ENCODE measurements around the gene ADH7. TPM values are rescaled to one million over a fixed set of nuclear protein-coding genes. Genes with fewer than 3 reads are reported as not detected.
"Not testable (repeated sequence)": the region's sequence is repeated elsewhere in the genome, so short reads cannot be mapped to it uniquely, and the experiment has no call there.

The ADH7 gene
- total RNA-seq, 2 experiments from 2014 or later, result not detected

DNA sequence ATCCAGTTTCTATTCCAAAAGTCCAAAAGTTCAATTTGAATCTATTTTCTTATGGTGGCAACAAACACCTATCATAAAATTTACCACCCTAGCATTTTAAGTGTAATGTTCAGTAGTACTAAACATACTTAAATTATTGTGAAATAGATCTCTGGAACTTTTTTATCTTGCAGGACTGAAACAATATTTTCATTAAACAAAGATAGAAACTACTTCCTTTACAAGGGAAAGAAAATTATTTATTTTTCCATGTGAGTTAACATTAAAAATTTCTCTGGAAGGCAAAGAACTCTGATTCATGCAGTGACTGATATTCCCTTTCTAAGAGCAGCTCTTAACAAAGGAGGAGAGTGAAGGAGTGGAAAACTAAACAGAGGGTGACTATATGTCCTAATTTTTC is 40.2 kb downstream of the ADH7 start:
- H3K4me3 Mint-ChIP-seq, result no peak overlapping the region
- H3K4me1 Mint-ChIP-seq (ENCODE audit: low read depth), result no peaks in the 10 kb centered on the region
- intact Hi-C loops (cut with micrococcal nuclease), result no loop called here
- DNase-seq, result no peak
- H3K36me3 Mint-ChIP-seq, result no peaks in the 10 kb centered on the region
- ChIA-PET POLR2A (no interaction called here), CTCF (interaction anchor here (1.0 kb wide), 1 partner anchor 11 kb away, joined by 7 read pairs; no protein-coding TSS in a partner anchor)
- H3K9me3 Mint-ChIP-seq, result peaks cover 3% of the 10 kb centered on the region
- H3K27ac Mint-ChIP-seq, result no peak overlapping the region
- no peaks in the 10 kb centered on the region for H3K27me3 Mint-ChIP-seq

DNA sequence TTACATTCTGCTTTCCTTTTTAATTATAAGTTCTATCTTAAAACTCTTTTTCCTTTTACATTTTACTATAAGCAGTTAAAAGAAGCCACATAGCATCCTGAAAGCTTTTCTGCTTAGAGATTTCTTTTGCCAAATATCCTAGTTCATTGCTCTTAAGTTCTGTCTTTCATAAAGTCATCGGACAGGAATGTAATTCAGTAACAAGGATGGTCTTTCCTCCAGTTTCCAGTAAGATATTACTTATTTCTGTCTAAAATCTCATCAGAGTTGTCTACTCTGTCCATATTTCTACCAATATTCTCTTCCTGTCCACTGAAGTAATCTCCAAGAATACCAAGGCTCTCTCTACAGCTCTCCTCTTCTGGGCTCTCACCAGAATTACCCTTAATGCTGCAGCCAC is 45.1 kb downstream of the ADH7 start:
- ChIA-PET CTCF (no interaction called here), POLR2A (no interaction called here)

GRCh38 chr4:99389606-99390005 is 45.5 kb downstream of the ADH7 start:
- POLR2A ChIA-PET, result no interaction called here
- no peak for DNase-seq
- intact Hi-C loops (cut with micrococcal nuclease), result no loop called here
- Mint-ChIP-seq H3K27ac (no peak overlapping the region), H3K4me3 (no peak overlapping the region), H3K4me1 (ENCODE audit: low read depth) (no peaks in the 10 kb centered on the region), H3K27me3 (peaks cover 3% of the 10 kb centered on the region), H3K9me3 (no peaks in the 10 kb centered on the region), H3K36me3 (no peaks in the 10 kb centered on the region)
- CTCF ChIA-PET, result no interaction called here

More for the DNA sequence above, 45.1 kb downstream of the ADH7 start:
- intact Hi-C loops (cut with micrococcal nuclease), result no loop called here
- no peaks in the 10 kb centered on the region for H3K9me3 Mint-ChIP-seq
- no peak overlapping the region for H3K4me3 Mint-ChIP-seq
- peaks cover 3% of the 10 kb centered on the region for H3K27me3 Mint-ChIP-seq
- H3K4me1 Mint-ChIP-seq (ENCODE audit: low read depth), result no peaks in the 10 kb centered on the region
- H3K27ac Mint-ChIP-seq, result no peak overlapping the region
- DNase-seq, result no peak
- no peaks in the 10 kb centered on the region for H3K36me3 Mint-ChIP-seq

DNA sequence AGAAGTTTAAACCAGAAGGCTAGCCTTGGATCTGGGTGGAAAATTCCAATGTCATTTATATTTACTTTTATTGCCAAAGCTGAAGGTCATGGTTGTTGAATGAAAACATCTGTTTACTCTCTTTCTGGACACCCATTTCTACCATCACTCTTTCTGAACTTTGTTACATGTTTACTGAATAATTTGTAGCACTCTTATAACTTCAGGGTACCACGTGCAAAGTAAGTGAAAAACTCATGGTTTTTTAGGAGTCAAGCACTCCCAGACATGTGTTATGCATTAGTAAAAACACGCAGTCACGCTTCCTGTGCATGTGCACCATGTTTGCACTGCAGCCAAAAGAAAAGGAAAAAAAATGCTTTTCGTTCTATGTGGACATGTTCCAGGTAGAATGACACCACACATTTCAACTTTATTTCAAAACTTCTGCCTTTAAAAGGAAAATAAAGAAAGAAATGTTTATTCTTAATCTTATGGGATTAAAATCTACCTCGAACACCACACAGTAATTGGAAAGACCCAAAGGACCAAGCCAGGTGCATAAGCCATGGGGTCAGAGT is 51.2 kb downstream of the ADH7 start:
- no peak for DNase-seq
- no peak overlapping the region for H3K4me3 Mint-ChIP-seq
- intact Hi-C loops (cut with micrococcal nuclease), result no loop called here
- ChIA-PET POLR2A (no interaction called here), CTCF (interaction anchor here (0.9 to 1.8 kb wide), 2 partner anchors 21 to 79 kb away, joined by 3 to 5 read pairs; no protein-coding TSS in a partner anchor)
- peaks cover 10% of the 10 kb centered on the region for H3K27me3 Mint-ChIP-seq
- H3K36me3 Mint-ChIP-seq, result no peaks in the 10 kb centered on the region
- no peaks in the 10 kb centered on the region for H3K9me3 Mint-ChIP-seq
- H3K27ac Mint-ChIP-seq, result no peak overlapping the region
- H3K4me1 Mint-ChIP-seq (ENCODE audit: low read depth), result no peaks in the 10 kb centered on the region

DNA sequence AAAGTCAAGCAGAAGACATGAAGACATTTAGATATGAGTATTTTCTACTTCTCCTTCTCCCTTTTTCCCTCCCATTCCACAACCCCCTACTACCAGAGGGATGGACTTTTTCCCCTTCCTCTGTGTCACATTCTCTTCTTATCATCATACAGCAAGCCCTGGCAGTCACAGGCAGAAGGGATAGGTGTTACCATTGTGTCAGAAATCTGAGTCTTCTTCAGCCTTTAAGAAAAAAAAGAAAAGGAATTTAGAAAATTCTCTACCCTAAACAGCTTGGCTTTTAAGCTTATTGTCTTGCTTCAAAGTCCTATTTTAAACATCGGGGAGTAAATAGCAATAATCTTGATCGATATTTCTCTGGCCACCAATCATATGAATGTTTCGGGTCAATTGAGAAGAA is 51.7 kb downstream of the ADH7 start:
- POLR2A ChIA-PET, result no interaction called here
- CTCF ChIA-PET, result interaction anchor here (1.8 kb wide), 1 partner anchor 22 kb away, joined by 5 read pairs; no protein-coding TSS in a partner anchor
- Mint-ChIP-seq H3K36me3 (no peaks in the 10 kb centered on the region), H3K4me3 (no peak overlapping the region), H3K27me3 (peaks cover 9% of the 10 kb centered on the region), H3K4me1 (ENCODE audit: low read depth) (no peaks in the 10 kb centered on the region), H3K9me3 (no peaks in the 10 kb centered on the region), H3K27ac (no peak overlapping the region)
- no peak for DNase-seq
- intact Hi-C loops (cut with micrococcal nuclease), result no loop called here

- intact Hi-C loops (cut with micrococcal nuclease), result no loop called here
- ChIA-PET POLR2A (no interaction called here), CTCF (no interaction called here)
- DNase-seq, result no peak
- Mint-ChIP-seq H3K4me1 (ENCODE audit: low read depth) (no peaks in the 10 kb centered on the region), H3K9me3 (no peaks in the 10 kb centered on the region), H3K4me3 (no peak overlapping the region), H3K27ac (no peak overlapping the region), H3K36me3 (no peaks in the 10 kb centered on the region), H3K27me3 (peaks cover 8% of the 10 kb centered on the region)
Measured at GRCh38 chr4:99382745-99383360, 52.3 kb downstream of the ADH7 start.

DNA sequence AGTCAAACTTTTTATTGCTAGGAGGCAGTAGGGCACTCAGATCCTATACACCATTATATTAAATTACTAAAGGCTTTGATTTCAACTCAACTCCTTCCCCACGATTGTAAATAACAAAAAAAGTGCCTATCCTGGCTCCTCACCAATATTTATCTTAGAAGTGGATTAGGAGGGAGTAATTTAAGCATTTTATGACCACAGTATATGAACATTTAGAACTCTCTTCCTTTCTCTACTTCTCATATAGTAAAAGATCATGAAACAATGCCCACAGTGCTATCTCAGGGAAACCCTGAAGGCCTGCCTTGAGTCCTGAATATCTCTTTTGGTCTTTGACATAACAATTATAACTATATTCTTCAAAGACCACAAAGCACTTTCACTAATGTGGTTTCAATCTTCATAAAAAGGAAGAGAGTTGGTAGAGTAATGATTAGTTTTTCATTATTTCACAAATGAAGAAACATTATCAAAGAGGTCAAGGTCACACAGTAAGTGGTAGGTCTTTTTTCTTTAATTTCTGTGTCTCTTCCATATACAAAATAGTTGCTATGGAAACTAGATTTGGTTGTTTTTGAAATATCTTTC is 53.5 kb downstream of the ADH7 start:
- no peak overlapping the region for H3K4me3 Mint-ChIP-seq
- H3K4me1 Mint-ChIP-seq (ENCODE audit: low read depth), result no peaks in the 10 kb centered on the region
- ChIA-PET POLR2A (no interaction called here), CTCF (interaction anchor here (1.9 kb wide), 1 partner anchor 23 kb away, joined by 4 read pairs; no protein-coding TSS in a partner anchor)
- no peak overlapping the region for H3K27ac Mint-ChIP-seq
- H3K36me3 Mint-ChIP-seq, result no peaks in the 10 kb centered on the region
- H3K27me3 Mint-ChIP-seq, result peaks cover 10% of the 10 kb centered on the region
- intact Hi-C loops (cut with micrococcal nuclease), result no loop called here
- no peak for DNase-seq
- H3K9me3 Mint-ChIP-seq, result no peaks in the 10 kb centered on the region

GRCh38 chr4:99379571-99379970 is 55.6 kb downstream of the ADH7 start:
- Mint-ChIP-seq H3K27ac (no peak overlapping the region), H3K4me1 (ENCODE audit: low read depth) (no peaks in the 10 kb centered on the region), H3K36me3 (no peaks in the 10 kb centered on the region), H3K4me3 (no peak overlapping the region), H3K27me3 (peaks cover 10% of the 10 kb centered on the region), H3K9me3 (peaks cover 3% of the 10 kb centered on the region)
- ChIA-PET CTCF (interaction anchor here (1.9 kb wide), 1 partner anchor 25 kb away, joined by 4 read pairs; no protein-coding TSS in a partner anchor), POLR2A (no interaction called here)
- intact Hi-C loops (cut with micrococcal nuclease), result no loop called here
- no peak for DNase-seq

DNA sequence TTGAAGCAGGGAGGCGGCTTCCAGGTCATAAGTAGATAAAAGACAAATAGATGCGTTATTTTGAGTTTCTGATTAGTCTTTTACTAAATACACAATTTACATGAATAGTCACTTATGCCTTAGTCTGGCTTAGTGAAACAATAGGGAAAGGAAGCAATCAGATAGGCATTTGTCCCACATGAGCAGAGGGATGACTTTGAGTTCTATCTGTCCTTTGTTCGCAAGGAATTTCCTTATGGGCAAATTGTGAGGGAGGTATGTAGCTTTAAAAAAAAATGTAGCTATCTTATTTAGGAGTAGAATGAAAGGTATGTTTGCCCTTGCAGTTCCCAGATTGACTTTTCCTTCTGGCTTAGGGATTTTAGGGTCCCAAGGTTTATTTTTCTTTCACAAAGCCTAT is 56.3 kb downstream of the ADH7 start:
- Mint-ChIP-seq H3K27me3 (peaks cover 9% of the 10 kb centered on the region), H3K27ac (no peak overlapping the region), H3K4me1 (ENCODE audit: low read depth) (no peaks in the 10 kb centered on the region), H3K36me3 (no peaks in the 10 kb centered on the region), H3K4me3 (no peak overlapping the region), H3K9me3 (peaks cover 6% of the 10 kb centered on the region)
- DNase-seq, result no peak
- intact Hi-C loops (cut with micrococcal nuclease), result no loop called here
- ChIA-PET CTCF (no interaction called here), POLR2A (no interaction called here)

DNA sequence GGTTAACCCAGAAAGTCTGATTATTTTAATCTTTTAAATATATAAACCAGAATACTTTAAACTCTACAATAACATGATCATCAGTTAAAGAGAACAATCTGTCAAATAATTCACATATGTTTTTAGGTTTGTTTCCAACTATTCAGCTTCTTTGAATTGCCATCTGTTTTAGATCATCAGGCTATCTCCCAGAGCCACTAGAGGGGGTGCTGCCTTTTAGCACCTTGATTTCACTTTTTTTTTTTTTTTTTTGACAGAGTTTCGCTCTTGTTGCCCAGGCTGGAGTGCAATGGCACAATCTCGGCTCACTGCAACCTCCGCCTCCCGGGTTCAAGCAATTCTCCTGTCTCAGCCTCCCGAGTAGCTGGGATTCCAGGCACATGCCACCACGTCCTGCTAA is 57.8 kb downstream of the ADH7 start:
- CTCF ChIA-PET, result interaction anchor here (0.8 kb wide), 1 partner anchor 229 kb away, joined by 3 read pairs; no protein-coding TSS in a partner anchor
- intact Hi-C loops (cut with micrococcal nuclease); H3K36me3 Mint-ChIP-seq; H3K4me3 Mint-ChIP-seq; H3K27me3 Mint-ChIP-seq; POLR2A ChIA-PET; H3K27ac Mint-ChIP-seq; DNase-seq; H3K4me1 Mint-ChIP-seq (ENCODE audit: low read depth): not testable (repeated sequence)
- H3K9me3 Mint-ChIP-seq, result peaks cover 16% of the 10 kb centered on the region

DNA sequence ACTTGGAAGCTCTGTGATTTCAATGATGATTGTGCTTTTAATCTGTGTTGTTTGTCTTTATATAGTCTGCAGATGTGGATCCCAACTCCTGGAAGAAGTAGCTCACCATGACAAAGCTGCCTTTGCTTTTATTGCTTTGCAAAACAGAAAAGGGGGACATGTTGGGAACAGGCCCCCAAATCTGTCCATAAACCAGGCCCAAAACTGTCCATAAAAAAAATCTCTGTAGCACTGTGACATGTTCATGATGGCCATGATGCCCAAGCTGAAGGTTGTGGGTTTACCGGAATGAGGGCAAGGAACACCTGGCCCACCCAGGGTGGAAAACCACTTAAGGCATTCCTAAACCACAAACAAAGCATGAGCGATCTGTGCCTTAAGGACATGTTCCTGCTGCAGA is 62.7 kb downstream of the ADH7 start:
- H3K36me3 Mint-ChIP-seq; H3K27me3 Mint-ChIP-seq; intact Hi-C loops (cut with micrococcal nuclease); DNase-seq; POLR2A ChIA-PET; H3K4me1 Mint-ChIP-seq (ENCODE audit: low read depth); H3K27ac Mint-ChIP-seq; H3K4me3 Mint-ChIP-seq; CTCF ChIA-PET: not testable (repeated sequence)
- H3K9me3 Mint-ChIP-seq, result peaks cover 27% of the 10 kb centered on the region

DNA sequence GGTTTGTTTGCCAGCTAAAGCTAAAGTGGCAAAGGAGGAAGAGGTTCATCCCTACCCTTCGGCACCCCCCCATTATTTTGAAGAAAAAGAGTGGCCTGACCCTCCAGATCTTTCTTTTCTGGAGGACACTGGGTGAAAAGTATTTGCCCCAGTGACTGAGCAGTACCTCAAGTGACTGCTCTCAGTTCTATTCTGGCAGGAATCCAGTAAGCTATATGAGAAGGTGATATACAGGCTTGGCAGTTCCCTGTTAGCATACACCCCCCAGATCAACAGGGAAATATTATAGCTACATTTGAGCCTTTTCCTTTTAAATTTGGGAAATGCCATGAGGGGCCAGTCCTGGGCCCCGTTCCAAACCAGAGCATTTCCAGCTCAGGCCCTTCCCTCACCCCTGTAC is 67.3 kb downstream of the ADH7 start:
- H3K36me3 Mint-ChIP-seq; DNase-seq; intact Hi-C loops (cut with micrococcal nuclease); CTCF ChIA-PET; H3K4me3 Mint-ChIP-seq; POLR2A ChIA-PET; H3K4me1 Mint-ChIP-seq (ENCODE audit: low read depth); H3K27ac Mint-ChIP-seq; H3K27me3 Mint-ChIP-seq: not testable (repeated sequence)
- H3K9me3 Mint-ChIP-seq, result peaks cover 16% of the 10 kb centered on the region

DNA sequence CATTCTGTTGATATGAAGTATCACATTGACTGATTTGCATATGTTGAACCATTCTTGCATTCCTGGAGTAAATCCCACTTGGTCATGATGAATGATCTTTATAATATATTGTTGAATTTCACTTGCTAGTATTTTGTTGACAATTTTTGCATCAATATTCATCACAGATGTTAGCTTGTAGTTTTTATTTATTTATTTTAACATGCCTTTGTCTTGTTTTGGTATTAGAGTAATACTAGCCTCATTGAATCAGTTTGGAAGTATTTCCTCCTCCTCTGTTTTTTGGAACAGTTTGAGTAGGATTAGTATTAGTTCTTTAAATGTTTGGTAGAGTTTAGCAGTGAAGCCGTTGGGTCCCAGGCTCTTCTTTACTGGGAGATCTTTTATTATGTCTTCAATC is 68.7 kb downstream of the ADH7 start:
- H3K27ac Mint-ChIP-seq, result no peak overlapping the region
- intact Hi-C loops (cut with micrococcal nuclease), result no loop called here
- ChIA-PET POLR2A (no interaction called here), CTCF (no interaction called here)
- peaks cover 3% of the 10 kb centered on the region for H3K9me3 Mint-ChIP-seq
- H3K36me3 Mint-ChIP-seq, result no peaks in the 10 kb centered on the region
- peaks cover 9% of the 10 kb centered on the region for H3K27me3 Mint-ChIP-seq
- no peak for DNase-seq
- H3K4me3 Mint-ChIP-seq, result no peak overlapping the region
- H3K4me1 Mint-ChIP-seq (ENCODE audit: low read depth), result no peaks in the 10 kb centered on the region

Data from activated CD4-positive, alpha-beta memory T cell treated with anti-CD3 and anti-CD28 coated beads for 36 hours (primary cell).